Germinal center (tissue), 1 donor: Measurements from ENCODE around the gene ACTR1A.

ENCODE experiments used
- DNase-seq: peaks from one replicate; pipeline ENCODE4 v3.0.0; 2012; ENCODE audit warnings: mixed read lengths, low spot score

Gene ACTR1A

DNA sequence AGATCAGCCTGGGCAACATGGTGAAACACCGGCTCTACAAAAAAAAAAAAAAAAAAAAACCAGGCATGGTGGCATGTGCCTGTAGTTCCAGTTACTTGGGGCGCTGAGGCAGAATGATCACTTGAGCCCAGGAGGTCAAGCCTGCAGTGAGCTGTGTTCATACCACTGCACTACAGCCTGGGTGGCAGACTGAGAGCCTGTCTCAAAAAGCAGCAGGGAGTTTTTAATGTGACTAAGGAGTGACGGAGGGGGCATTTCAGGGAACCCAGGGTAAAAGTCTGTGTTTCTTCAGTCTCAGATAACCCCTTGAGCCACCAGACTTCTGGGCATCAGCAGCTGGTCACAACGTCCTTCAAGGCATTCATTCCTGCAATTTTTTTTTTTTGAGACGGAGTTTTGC is 49.0 kb downstream of the ACTR1A start:
- DNase-seq, result no peak

DNA sequence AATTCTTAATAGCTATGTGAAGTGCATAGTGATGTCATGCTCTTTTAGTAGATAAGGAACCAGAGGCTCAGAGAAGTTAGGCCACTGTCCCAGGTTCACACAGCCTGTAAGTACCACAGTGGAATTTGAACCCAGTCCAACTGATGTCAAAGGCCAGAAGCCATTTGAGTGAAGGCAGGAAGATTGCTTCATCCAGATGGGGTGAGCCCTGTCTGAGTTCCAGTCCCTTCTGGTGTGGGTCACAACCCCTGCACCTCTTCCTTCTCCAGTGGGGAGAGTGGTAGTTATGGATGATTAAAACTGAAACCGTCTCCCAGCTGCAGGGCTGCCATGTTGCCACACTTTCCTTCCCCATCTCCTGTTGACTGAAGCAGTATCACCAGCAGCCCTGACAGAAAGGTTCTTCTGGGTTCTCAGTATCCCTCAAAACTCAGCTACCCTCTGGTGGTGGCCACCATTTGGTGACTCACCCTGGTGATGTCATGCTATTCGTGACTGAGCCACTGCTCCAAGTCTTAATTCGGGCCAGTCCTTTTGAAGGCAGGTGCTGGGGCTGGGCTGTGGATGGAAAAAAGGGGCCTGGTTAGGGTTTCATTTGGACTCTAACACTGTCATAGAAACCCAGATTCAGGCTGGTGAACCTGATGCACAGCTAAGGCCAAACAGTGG is 49.7 kb downstream of the ACTR1A start:
- no peak for DNase-seq

DNA sequence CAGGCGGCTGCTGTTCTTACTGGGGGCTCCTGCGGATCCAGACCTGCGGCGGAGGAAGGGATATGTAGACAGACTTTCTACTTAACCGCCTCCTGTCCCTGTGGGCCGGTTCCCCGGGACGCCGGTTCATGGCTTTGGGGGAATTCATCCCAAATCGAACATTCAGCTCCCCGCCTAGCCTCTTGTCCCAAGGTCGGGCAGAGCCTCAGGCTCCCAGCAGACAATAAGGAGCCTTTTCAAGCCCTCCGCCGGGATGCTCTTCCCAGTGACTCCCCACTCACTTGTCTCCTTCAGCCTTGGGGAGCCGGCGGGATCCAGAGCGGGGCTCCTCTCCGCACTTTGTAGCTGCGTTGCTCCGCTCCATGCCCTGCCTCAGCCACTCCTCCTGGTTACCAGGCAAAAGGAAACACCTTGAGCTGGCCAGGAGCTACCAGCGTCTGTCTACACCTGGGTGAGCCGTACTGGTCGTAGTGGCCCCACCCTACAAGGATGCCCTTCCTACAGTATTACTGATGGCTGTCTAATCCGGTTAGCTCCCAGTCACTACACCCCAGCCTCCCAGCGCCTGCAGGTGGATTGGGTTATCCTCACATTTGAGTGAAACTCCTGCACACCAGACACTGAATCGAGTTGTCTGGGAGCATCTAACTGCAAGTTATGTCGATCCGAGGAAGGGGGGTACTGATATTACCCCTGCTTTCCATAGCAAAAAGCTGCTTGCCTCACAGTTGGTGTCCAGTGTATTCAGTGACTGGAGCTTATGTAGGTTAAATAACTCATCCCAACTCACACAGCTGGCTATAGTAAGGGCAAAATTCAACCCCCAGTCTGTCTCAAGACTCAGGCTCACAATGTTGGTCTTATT is 51.2 kb downstream of the ACTR1A start, which contains the start of gene C10orf95:
Gene C10orf95, minus strand, starts transcription at position 439 of the 865 bp plus-strand sequence. CDS start 450 bp downstream, outside the sequence.
- no peak for DNase-seq

DNA sequence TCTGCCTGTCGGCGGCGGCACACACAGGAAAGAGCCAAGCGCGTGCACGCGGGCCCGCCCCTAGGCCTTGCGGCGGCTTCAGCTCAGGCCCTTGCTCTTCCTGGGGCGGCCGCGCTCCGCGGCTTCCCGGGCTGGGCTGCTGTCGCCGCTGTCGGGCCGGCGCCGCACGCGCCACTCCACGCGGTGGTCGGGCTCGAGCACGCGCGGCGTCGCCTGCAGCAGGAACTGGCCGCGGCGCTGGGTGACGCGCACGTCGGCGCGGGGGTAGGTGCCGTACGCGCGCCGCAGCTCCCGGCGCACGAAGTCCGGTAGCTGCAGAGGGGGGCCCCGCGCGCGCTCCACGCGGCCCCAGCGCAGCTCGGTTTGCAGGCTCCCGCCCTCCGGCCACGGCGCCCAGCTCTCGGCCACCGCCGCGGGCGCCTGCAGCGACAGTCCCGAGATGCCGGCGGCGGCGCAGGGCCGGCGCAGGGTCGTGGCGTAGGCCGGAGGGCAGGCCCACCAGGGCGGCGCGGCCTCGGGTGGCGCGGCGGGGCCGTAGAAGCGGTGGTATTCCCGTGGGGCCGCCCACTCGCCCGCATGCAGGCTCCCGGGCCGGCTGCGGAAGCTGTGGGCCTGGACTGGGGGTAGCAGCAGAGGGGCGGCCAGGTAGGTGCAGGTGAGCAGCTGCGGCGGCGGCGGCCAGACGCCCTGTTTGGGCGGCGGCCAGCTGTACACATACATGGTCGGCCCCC is 52.0 kb downstream of the ACTR1A start:
- peak; percentile 91 for DNase-seq

DNA sequence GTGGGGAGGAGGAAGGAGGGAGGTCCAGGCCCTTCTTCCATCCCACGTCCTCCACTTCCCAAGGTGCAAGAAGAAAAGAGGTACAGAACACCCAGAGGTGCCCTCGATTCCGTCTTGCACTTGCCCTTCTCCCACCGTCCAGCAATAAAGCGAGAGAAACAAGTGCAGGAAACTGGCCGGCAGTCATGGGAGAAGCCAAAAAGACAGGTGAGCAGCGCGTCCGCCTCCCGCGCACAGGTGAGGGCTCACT is 52.5 kb downstream of the ACTR1A start:
- DNase-seq, result no peak

DNA sequence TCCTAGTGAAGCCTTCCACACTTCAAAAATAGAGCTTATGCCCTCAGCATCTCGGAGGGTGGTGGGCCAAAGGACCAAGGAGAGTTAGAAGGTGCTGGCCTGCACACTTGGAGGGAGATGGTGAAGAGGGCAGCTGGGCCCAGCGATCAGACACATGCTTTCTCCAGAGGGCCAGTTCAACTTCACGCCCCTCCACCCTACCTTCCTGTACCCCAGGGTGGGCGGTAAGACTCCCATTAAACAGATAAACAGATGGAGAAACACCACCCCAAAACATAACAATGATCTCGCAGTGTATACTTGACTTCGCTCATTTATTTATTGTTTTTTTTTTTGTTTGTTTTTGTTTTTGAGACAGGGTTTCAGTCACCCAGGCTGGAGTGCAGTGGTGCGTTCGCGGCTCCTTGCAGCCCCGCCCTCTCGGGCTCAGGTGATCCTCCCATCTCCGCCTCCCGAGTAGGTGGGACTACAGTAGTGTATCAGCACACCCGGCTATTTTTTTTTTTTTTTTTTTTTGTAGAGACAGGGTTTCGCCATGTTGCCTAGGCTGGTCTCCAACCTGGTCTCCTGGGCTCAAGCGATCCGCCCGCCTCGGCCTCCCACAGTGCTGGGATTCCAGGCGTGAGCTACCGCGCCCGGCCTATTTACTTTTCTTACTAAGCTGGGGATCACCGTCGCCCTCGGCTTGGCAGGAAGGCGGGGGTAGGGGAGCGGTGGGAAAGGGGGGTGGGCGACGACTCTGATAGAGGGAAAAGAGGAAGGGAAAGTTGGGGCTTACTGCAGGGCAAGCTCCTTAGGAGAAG is 53.0 kb downstream of the ACTR1A start:
- peak; percentile 73 for DNase-seq

DNA sequence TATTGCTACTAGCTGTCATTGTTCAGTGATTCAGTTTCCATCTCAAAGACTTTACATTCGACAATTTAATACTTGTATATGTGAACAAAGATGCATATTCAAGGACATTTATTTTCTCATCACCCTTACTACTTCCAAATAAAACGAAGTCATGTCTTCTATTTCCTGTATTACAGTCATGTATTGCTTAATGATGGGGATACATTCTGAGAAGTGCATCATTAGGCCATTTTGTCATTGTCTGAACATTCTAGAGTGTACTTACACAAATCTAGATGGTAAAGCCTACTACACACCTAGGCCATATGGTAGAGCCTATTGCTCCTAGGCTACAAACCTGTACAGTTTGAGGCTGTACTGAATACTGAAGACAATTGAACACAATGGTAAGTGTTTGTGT is 57.7 kb downstream of the ACTR1A start:
- DNase-seq, result no peak

DNA sequence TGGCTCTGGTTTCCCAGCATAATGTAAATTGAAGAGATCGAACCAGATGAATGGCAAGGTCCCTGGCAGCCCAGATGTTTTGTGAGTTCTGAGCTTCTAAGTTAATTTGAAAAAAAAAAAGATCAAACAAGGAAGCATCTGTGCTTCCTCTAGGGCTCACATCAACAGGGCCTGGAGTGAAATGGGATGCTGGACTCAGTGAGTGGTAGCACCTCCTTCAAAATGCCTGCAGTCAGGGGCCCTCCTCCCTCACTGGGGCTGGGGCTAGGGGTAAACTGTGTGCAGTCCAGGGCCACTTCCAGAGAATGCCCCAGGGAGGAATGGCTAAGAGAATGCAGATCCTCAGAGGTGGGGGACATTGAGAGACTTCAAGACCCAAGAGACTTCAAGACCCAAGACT is 64.1 kb downstream of the ACTR1A start:
- no peak for DNase-seq

DNA sequence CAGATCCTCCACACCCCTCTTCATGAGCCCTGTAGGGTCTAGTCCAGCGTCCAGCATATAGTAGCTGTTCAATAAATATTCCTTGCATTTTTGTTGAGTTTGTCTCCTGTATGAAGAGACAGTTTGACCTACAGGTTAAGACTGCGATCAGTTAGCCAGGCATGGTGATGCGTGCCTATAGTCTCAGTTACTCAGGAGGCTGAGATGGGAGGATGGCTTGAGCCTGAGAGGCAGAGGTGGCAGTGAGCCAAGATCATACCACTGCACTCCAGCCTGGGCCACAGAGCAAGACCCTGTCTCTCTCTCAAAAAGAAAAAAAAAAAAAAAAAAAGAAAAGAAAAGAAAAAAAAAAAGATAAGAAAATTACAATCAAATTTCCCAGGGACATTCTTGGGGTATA is 65.0 kb downstream of the ACTR1A start:
- DNase-seq, result no peak

DNA sequence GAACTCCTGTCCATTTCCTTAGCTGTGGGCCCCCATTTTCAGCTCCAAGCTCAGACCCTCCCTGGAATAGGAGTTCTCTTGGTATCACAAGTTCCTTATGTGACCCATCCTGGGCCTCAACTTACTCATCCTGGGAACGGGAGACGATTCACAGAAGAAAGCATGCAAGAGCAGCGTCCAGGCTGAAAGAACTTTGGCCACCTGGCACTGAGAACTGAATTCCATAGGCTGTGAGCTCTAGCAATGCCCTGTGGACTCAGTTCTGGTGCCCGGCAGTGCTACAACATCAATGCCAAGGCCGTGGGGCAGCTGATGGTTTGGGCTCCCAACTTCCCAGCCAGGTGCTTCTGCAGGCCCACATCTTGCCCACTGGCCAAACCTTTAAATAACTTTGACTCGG is 66.2 kb downstream of the ACTR1A start:
- no peak for DNase-seq

DNA sequence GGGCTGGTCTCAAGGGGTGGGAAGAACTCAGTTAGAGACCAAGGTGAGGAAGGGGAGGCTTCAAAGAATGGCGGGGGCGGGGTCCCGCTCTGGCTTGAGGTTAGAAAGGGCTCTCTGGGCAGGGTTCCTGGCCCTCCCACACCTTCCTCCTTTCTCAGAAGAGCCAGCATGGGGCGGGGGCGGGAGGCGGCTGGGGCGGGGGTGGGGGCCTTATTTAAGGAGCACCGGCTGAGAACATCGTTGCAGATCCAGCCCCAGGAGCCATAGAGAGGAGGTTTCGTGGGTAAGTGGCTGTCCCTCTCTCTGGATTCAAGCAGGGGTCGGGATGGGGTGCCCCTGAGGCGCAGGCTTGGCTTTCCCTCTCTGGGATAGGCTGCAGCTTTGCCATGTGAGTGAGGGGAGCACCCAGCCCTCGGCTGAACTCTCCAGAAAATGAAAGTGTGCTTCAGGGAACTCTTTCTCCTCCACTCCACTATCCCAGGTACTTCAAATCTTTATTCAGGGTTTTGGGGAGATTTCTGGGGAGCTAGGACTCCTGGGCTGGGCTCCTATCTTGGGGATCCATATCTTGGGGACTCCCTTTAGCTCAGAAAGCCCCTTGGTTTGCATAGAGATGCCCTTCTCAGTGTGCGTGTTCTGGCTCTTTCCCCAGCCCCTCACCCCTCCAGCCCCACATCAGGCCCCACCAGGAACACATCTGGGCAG is 66.8 kb downstream of the ACTR1A start:
- DNase-seq, result no peak

DNA sequence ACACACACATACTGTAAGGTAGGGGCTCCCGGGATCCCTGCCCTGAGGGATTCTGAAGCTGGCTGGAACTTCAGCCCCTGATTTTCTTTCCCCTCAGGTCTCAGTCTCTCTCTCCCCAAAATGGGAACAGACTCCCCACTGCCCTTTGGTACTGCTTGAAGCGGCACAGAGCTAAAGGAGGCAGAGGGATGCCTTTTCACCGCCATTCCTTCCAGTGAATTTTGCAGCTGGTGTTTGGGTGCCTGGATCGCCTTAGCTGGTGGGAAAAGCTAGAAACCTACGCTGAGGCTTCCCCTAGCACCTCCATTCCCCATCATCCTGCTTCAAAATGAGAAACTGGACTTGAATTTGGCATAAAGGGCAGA is 67.4 kb downstream of the ACTR1A start:
- DNase-seq, result no peak

DNA sequence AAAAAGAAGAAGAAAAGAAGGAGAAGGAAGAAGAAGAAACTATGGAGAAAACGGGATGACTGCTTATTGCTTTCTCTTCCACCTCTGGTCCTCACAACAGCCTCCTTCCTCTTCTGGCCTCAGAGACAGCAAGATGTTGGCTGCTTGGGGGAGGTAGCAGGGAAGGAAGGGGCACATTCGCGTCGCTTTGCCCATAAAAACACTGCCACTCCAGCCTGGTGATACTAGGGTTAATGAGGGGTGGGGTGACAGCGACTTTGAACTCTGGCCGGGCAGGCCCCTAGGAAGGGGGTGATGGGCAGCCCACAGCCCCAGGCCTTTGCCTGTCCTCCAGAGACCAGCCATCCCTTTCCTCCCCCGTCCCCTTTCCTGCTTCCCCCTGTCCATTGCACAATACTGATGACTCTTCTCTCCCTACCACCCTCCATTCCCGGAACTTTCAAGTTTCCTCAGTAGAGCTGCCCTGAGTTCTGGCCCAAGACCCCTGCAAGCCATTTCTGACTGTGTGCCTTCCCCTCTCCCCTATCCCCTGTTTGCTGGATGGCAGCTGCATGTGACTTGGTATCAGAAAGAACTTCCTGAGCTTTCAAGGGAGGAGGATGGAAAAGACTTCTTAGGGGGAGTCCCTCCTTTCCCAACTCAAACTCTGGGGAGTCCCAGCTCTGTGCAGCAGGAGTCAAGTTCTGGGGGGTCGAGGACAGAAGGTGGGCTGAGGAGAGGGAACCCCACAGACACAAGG is 67.9 kb downstream of the ACTR1A start:
- no peak for DNase-seq

DNA sequence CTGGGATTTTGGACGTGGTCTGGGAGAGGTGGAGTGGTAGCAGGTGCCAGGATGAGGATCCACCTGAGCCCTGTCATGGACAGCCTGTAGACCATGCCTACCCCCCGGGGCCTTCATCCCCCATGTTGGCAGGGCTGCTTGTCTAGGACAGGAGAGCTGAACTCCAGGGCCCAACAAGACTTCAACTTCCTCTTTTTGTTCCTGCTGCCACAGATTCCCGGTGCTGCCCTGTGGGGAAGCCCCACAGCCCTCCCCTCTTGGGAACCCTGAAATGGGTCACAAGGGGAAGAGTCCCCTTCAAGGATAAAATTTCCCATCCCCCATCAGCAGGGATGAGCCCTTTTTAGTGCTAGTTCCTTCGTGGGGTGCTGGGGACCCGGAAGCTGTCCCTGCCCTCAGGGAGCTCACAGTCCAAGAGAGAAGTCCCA is 68.9 kb downstream of the ACTR1A start:
- no peak for DNase-seq

DNA sequence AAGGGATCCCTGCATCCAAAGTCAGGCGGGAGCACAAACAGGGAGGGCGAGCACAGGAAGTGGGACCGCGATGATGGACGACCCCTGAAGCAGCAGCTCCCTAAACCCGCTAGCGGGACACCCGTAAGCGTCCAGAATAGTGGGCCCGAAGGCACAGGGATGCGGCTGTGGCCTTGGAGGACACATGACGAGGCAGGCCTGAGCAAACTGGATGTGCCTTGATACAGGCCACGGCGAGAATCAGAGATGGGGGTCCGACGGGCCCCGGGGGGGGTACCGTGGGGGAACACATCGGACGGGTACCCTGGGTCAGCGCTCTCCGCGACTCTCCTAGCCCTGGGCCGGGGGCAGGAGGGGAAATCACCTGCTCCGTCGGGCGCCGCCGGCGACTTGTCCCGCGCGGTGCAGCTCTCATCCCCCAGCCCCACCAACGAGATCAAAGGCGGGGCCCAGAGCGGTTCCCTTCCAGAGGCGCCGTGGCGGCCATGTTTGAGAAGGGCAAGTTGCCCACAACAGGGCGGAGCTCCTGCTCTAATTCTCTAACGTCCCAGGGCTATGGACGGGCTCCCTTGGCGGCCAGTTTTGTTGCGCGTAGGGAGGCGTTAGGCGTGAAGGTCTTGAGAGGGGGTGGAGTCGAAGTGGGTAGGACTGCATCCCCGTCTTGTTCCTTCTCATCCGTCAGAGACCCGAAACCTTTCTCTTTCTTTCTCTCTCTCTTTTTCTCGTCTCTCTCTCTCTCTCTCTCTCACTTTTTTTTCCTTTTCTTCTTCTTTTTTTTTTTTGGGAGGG is 70.2 kb downstream of the ACTR1A start, which contains the start of gene CUEDC2:
Gene CUEDC2, minus strand, starts transcription at position 413 of the 789 bp plus-strand sequence. CDS start 7,386 bp downstream, outside the sequence.
- peak; percentile 90 for DNase-seq

DNA sequence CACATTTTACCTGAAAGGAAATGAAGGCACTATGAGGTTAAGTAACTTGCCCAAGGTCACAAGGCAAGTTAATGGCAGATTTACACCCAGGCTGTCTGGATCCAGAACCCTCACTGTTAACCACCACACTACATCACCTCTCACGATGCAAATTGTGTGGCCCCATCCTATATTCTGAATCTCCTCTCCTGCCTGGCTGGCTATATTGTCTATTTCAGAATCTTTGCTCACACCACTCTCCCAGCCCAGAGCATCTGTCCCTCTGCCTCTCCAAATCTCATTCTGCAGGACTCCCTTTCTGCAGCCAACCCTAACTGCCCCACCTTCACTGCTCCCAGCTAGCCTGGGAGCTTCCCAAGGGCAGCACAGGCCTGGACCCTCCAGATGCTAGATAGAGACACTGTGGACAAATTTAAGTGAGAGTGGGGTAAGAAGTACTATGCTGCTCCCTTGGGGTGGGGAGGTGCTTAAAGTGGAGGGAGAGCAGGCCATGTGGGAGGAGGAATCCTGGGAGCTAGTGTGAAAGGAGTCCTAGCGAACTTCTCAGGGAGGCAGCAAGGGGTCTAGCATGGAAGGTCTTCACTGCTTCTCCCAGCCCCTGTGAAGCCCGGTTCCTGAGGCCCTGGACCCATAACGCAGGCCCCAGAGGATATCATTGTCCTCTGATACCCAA is 70.9 kb downstream of the ACTR1A start:
- DNase-seq, result no peak

DNA sequence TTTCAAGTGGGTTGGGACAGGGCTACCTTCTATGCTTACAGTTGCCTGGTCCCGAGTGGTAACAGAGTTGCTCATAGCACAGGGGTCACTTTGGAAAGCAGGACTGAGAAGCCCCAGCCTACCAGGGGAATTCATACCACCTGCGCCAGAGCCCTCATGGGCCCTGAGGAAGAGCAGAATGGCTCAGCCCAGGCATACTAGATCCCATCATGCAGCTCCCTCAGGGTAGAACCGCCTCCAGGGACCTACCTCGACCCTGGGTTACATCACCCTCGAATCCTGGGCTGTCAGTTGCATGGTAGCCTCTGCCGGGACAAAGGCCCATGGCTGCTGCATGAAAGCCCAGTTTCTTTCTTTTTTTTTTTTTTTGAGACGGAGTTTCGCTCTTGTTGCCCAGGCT is 73.0 kb downstream of the ACTR1A start:
- DNase-seq, result no peak
